ENCODE measurements around the gene KREMEN2.

- TF ChIP-seq CTCF (IDR thresholded peaks at IDR 0.05; ENCODE audit: insufficient read depth, low read depth, low read length) (no peak), EZH2 (IDR thresholded peaks at IDR 0.05; ENCODE audit: insufficient read depth, low read length) (no peak)
Measured at GRCh38 chr16:2953706-2954627, 10.1 kb upstream of the KREMEN2 start.
